A549 treated with AZD9567 at 1 μM for 4 hours (cell line): ENCODE measurements around the gene CADPS2. TPM values are rescaled to one million over a fixed set of nuclear protein-coding genes. Genes with fewer than 3 reads are reported as not detected.

Experiments
- total RNA-seq: library from RNA; stranded (reverse); fragments of 200-300 nt; extraction: Qiagen RNA extraction; gene quantifications from 5 replicates; pipeline ENCODE4 v1.2.3, GENCODE V29; 2022; ENCODE audit not compliant: insufficient read depth

CADPS2 gene
- 0.05 to 0.09 TPM (median 0.07 TPM) in 4 of 5 replicates, not detected in the other for total RNA-seq

DNA sequence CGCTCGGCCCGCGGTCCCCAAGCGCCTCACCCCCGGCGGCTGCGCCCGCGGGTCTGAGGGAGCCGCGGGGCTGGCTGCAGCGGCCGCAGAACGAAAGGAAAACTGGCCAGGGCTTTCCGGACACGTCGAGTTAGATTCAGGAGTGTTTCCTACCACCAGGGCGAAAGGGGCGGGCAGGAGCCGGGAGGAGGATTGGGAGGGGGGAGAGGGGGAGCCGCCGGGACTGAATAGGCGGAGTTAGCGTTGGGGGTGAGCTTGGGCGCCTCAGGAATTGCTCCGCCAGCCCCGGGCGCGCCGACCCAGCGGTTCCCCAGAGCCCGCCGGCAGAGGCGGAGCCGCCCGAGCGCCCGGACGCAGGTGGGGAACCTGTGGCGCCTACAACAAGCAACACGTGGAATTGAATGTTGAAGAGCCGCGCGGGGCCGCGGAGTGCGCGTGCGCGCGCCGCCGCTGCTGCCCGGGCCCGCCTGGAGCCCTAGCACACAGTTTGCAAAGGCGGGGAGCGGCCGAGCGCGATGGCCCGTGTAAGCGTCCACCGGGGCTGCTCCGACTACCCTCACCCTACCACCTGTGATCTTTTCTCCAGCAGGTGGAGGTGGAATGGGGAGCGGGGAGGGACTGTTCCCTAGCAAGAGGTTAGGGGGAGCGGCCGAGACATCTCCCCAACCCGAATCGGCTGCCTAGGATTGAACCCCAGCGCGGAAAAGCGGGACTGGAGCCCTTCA, at the start of gene CADPS2:
Gene CADPS2, minus strand, starts transcription at position 104 of the 725 bp plus-strand sequence. CDS start 123 bp downstream, outside the sequence.

DNA sequence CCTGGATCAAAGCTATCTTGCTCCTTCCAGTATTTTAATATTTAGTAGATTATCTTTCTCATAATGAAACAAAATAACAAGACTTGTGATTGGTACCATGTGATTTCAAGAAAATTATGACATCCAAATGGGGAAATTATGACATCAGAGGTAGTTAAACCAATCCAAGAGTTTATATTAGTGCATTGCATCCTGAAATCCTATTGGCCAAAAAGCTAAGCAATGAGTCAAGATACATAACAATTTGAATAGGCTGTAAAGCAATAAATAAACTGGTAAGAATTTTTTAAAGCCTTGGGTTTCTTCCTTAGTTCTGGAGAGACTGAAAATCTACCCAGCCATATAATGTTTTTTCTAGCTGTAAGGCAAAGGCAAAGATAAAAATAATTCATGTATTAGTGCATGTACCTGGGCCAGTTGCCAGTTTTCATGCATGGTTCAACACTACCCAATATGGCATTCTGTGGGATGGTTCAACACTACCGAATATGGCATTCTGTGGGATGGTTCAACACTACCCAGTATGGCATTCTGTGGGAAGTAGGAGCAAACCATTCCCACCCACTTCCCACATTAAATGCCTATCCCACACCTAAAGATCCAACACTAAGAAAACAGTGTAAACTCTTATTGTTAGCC, 183.3 kb downstream of the CADPS2 start, which contains the start of gene RNF148:
Gene RNF148, minus strand, starts transcription at position 51 of the 639 bp plus-strand sequence. CDS start 172 bp downstream, outside the sequence.

DNA sequence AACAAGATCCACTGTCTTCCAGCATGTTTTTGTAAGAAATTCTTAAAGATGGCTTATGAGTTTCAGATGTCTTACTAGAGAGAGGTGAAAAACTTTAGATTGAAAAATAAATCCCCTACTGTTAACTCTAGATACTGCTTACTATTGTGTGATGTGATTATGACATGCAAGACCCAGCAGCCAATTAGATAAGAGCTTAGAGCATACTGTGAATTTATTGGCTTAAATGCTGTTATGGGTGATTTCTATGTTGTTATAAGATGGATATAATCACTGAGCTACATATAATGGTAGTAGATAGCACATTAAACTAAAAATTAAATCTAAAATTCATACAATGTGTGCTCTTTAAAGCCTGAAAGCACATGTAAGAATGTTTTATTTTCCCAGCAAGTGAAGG, 187.2 kb downstream of the CADPS2 start, which contains the start of gene RNF133:
Gene RNF133, minus strand, starts transcription at position 101 of the 400 bp plus-strand sequence. CDS start 199 bp downstream, outside the sequence.

DNA sequence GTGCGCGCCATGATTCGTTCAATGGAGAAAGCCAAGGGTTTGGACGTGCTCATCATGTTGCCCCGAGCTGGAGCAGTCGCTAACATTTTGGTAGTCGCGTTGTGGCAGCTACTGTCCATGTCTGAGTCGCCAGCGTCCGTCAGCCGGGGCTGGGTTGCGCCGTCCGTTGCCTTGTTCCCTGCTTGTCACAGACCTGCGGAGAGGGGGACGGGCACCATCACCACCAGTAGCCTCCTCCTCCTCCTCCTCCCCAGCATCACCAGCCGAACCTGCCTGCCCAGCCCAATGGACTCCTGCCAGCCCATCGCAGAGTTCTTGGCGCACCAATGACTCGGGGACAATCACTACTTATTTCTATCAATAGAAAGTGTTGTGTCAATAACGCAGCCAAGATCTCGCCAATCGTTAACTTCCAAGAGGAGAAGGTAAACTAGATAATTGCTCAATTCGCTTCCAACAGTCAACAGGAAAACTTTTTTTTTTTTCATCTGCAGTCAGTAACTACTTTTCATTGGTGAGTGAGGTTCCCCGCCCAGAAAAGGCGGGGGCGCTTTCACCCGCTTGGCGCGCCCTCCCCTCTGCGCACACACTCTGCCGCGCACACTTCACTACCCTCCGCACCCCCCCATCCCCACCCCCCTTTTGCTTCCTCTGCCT, 581.8 kb downstream of the CADPS2 start, which contains the start of gene FEZF1:
Gene FEZF1, minus strand, starts transcription at position 432 of the 657 bp plus-strand sequence. Its CDS starts 313 bp downstream, at position 119.

Other genes starting within 250 kb of the CADPS2 start
- gene RNF133, start 187.3 kb downstream of the CADPS2 start, total RNA-seq = not detected in 5 replicates
- gene RNF148, start 183.5 kb downstream of the CADPS2 start, total RNA-seq = not detected in 5 replicates
- gene TAS2R16, start 109.2 kb upstream of the CADPS2 start, total RNA-seq = not detected in 5 replicates